ENCODE results near the gene DBF4. TPM values are rescaled to one million over a fixed set of nuclear protein-coding genes. Genes with fewer than 3 reads are reported as not detected.

The DBF4 gene
- total RNA-seq, 1 experiment from 2014 or later, result 48.8 TPM

DNA sequence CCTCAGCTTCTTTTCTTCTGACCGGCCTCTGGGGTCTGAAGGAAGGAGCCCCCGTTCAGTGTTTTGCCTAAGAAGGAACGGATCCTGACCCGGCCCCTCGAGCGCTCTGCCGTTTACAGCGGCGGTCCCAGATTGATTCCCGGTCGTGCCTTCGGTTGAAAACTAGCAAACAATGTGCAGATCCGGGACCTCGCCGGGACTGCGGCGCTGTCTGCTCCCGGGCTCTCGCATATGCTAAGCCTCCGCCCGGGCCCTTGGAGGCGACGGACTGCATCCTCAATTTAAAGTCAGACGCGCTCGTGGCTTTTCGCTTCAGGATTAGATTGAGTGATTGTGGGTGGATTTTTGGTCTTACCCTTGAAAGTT is 559 bp downstream of the DBF4 start:
- ChIA-PET POLR2A (no interaction called here), CTCF (no interaction called here)
- Histone ChIP-seq H3K36me3 (ENCODE audit: control insufficient read depth, insufficient read depth, low read length) (peaks cover 12% of the 10 kb centered on the region), H3K27me3 (ENCODE audit: control insufficient read depth, insufficient read depth, low read length) (no peaks in the 10 kb centered on the region), H3K9me3 (ENCODE audit: control insufficient read depth, insufficient read depth, low read depth, low read length) (peaks cover 5% of the 10 kb centered on the region; the same call in 1 of the 2 replicates), H3K27ac (ENCODE audit: low read length) (peak overlapping the region; percentile 94), H3K4me3 (ENCODE audit: low read depth in 2 of 2, low read length in 2 of 2) (peak overlapping the region; percentile 64 to 93), H3K4me1 (ENCODE audit: control insufficient read depth, insufficient read depth, low read length) (peaks cover 19% of the 10 kb centered on the region)
- intact Hi-C loops (cut with micrococcal nuclease; ENCODE audit: unreplicated experiment), result loop anchor here (5.0 kb wide), 1 partner anchor 250 kb away; the partner anchor contains the start of gene RUNDC3B
- TF ChIP-seq REST (IDR thresholded peaks at IDR 0.05; ENCODE audit: insufficient read depth in 1 of 2, low read depth in 2 of 2, low read length in 1 of 2) (no peak), CTCF (IDR thresholded peaks at IDR 0.05) (no peak), POLR2AphosphoS5 (IDR thresholded peaks at IDR 0.05; ENCODE audit: low read depth, low read length) (no peak), SIN3A (IDR thresholded peaks at IDR 0.05; ENCODE audit: borderline replicate concordance, insufficient read depth, low read depth, low read length) (no peak), TCF7L2 (IDR thresholded peaks at IDR 0.05; ENCODE audit: low read depth, low read length) (no peak)
- BruUV-seq (replicated peaks), result no TSS peak
- DNase-seq (ENCODE audit: low read depth, low spot score) (no peak), ATAC-seq (peak; percentile 16)
- in situ Hi-C loops (cut with HindIII; ENCODE audit: low pct_unique_long_range_greater_than_20kb, low sequenced_read_pairs), result no loop called here

DNA sequence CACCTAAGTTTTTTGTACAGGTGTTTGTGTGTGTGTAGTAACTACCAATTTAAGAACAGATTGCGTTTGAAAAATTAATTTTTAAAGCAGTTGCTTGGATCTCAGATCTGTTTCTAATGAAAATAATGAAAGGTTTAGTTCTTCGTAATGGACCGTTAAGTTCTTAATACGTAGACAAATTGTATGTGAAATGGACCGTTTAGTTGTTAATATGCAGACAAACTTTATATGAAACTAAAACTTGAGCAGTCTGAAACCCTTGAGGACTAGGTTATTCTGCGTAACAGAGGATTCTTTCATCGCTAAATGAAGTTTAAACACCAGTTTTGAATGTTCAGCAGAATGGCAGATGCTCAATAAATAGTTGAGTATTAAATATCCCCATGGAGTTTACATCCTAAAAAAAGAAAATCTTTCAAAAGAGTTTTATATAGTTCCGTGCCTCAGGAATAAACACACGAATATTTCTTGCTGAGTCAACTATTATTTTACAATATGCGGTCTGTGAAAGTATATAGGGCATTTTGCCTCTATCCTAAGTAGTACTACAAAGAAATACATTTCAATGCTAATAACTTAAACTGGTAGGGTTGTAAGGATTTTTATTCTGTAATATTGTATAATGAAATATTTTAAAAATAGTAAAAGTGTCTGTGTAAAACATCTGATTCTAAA is 1.2 kb downstream of the DBF4 start:
- peak overlapping the region; percentile 64 to 93 for H3K4me3 ChIP-seq (ENCODE audit: low read depth in 2 of 2, low read length in 2 of 2)
- POLR2A ChIA-PET, result no interaction called here
- peaks cover 12% of the 10 kb centered on the region for H3K36me3 ChIP-seq (ENCODE audit: control insufficient read depth, insufficient read depth, low read length)
- intact Hi-C loops (cut with micrococcal nuclease; ENCODE audit: unreplicated experiment), result loop anchor here (5.0 kb wide), 1 partner anchor 250 kb away; the partner anchor contains the start of gene RUNDC3B
- TSS peak; percentile 71 for BruUV-seq (replicated peaks)
- in situ Hi-C loops (cut with HindIII; ENCODE audit: low pct_unique_long_range_greater_than_20kb, low sequenced_read_pairs), result no loop called here
- H3K27me3 ChIP-seq (ENCODE audit: control insufficient read depth, insufficient read depth, low read length), result no peaks in the 10 kb centered on the region
- H3K4me1 ChIP-seq (ENCODE audit: control insufficient read depth, insufficient read depth, low read length), result peaks cover 19% of the 10 kb centered on the region
- peak overlapping the region; percentile 94 for H3K27ac ChIP-seq (ENCODE audit: low read length)
- TF ChIP-seq POLR2AphosphoS5 (IDR thresholded peaks at IDR 0.05; ENCODE audit: low read depth, low read length) (no peak), CTCF (IDR thresholded peaks at IDR 0.05) (no peak), SIN3A (IDR thresholded peaks at IDR 0.05; ENCODE audit: borderline replicate concordance, insufficient read depth, low read depth, low read length) (no peak), TCF7L2 (IDR thresholded peaks at IDR 0.05; ENCODE audit: low read depth, low read length) (no peak), REST (IDR thresholded peaks at IDR 0.05; ENCODE audit: insufficient read depth in 1 of 2, low read depth in 2 of 2, low read length in 1 of 2) (no peak)
- DNase-seq (ENCODE audit: low read depth, low spot score) (no peak), ATAC-seq (no peak)
- H3K9me3 ChIP-seq (ENCODE audit: control insufficient read depth, insufficient read depth, low read depth, low read length), result no peaks in the 10 kb centered on the region
- CTCF ChIA-PET, result no interaction called here
